ENCODE results near the gene RAB35. TPM values are rescaled to one million over a fixed set of nuclear protein-coding genes. Genes with fewer than 3 reads are reported as not detected.

RAB35 gene
- total RNA-seq, 1 experiment from 2014 or later, result 57.1 TPM

DNA sequence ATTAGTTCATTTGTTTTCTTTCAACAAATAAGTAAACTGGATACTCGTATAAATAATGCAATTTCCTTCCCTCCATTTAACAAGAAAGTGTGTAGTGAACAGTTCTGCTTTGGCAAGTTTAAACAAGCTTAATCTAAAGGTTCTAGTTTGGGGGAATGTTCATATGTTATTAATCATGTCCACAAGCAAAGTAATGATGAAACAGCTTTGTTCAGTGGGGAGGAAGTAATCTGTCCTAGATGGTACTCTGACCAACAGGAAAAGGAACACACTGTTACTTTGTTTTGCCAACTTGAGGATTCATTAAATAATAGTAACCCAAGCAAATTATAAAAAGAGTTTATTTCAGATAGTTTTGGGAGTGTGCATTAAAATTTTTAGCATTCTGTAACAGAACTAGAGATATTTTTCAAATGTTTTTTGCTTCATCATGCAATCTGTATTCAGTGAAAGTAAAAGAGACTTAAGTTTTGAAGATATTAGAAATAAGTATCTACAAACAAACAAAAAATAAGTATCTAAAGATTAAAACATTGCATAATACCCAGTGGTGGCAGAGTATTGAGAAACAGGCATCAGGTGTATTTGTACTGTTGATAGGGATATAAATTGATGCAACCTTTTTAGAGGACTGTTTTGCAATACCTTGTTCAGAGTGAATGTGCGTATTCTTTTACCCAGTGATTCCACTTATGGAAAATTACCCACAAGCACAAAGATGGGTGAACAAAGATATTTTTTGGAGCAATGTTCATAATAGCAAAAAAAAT, 61.1 kb downstream of the RAB35 start:
- Histone ChIP-seq H3K9me2 (ENCODE audit: insufficient read depth) (no peaks in the 10 kb centered on the region), H3K36me3 (ENCODE audit: control insufficient read depth in 1 of 2, insufficient read depth in 2 of 2, low read length in 2 of 2) (no peaks in the 10 kb centered on the region), H2AFZ (ENCODE audit: low read depth, low read length, poor library complexity, severe bottlenecking) (no peak overlapping the region), H3K4me1 (ENCODE audit: control insufficient read depth in 1 of 2, insufficient read depth in 2 of 2, low read length in 2 of 2) (no peaks in the 10 kb centered on the region), H4K20me1 (ENCODE audit: insufficient read depth) (no peaks in the 10 kb centered on the region), H3K4me3 (replicated peaks in 1 of 2; ENCODE audit: low read depth in 1 of 2, low read length in 2 of 2) (no peak overlapping the region), H3K9me3 (ENCODE audit: control insufficient read depth in 1 of 2, insufficient read depth in 1 of 2, low read depth in 1 of 2, low read length in 2 of 2) (no peaks in the 10 kb centered on the region), H3K4me2 (ENCODE audit: low read length) (no peak overlapping the region), H3K27me3 (ENCODE audit: insufficient read depth, low read length) (no peaks in the 10 kb centered on the region), H3K9ac (ENCODE audit: low read length) (no peak overlapping the region), H3K27ac (ENCODE audit: low read depth, low read length) (no peak overlapping the region), H3K79me2 (ENCODE audit: insufficient read depth, low read length) (no peaks in the 10 kb centered on the region)
- no peak for DNase-seq (ENCODE audit: low read depth, low spot score)
- ChIA-PET CTCF (no interaction called here), POLR2A (no interaction called here), RAD21 (ENCODE audit: low non-redundant PET in 1 of 2, low total read pairs in 2 of 2, uncharacterized antibody in 2 of 2, unreplicated experiment in 2 of 2) (no interaction called here)
- no TSS peak for BruUV-seq (replicated peaks)
- ATAC-seq, result no peak
- no peak for TF ChIP-seq ELF1 (IDR thresholded peaks at IDR 0.05; ENCODE audit: borderline replicate concordance, low read depth)
- no peak for TF ChIP-seq EGR1 (IDR thresholded peaks at IDR 0.05; ENCODE audit: low read depth)
- TF ChIP-seq SRF (IDR thresholded peaks at IDR 0.05; ENCODE audit: low read depth), result no peak
- TF ChIP-seq ZFX (IDR thresholded peaks at IDR 0.05), result no peak
- TF ChIP-seq SIN3A (IDR thresholded peaks at IDR 0.05; ENCODE audit: low read depth), result no peak
- TF ChIP-seq RAD21 (IDR thresholded peaks at IDR 0.05; ENCODE audit: low read depth), result no peak
- intact Hi-C loops (cut with micrococcal nuclease), result no loop called here

GRCh38 chr12:120054293-120054692, 62.3 kb downstream of the RAB35 start:
- BruUV-seq (replicated peaks), result no TSS peak
- H4K20me1 ChIP-seq (ENCODE audit: insufficient read depth), result no peaks in the 10 kb centered on the region
- H3K9me2 ChIP-seq (ENCODE audit: insufficient read depth), result no peaks in the 10 kb centered on the region
- H3K4me3 ChIP-seq (replicated peaks in 1 of 2; ENCODE audit: low read depth in 1 of 2, low read length in 2 of 2), result no peak overlapping the region
- DNase-seq (ENCODE audit: low read depth, low spot score) (no peak), ATAC-seq (no peak)
- TF ChIP-seq, protein P1, sequence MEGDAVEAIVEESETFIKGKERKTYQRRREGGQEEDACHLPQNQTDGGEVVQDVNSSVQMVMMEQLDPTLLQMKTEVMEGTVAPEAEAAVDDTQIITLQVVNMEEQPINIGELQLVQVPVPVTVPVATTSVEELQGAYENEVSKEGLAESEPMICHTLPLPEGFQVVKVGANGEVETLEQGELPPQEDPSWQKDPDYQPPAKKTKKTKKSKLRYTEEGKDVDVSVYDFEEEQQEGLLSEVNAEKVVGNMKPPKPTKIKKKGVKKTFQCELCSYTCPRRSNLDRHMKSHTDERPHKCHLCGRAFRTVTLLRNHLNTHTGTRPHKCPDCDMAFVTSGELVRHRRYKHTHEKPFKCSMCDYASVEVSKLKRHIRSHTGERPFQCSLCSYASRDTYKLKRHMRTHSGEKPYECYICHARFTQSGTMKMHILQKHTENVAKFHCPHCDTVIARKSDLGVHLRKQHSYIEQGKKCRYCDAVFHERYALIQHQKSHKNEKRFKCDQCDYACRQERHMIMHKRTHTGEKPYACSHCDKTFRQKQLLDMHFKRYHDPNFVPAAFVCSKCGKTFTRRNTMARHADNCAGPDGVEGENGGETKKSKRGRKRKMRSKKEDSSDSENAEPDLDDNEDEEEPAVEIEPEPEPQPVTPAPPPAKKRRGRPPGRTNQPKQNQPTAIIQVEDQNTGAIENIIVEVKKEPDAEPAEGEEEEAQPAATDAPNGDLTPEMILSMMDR (IDR thresholded peaks at IDR 0.05 in 2 of 3, conservative IDR thresholded peaks at IDR 0.05 in 1 of 3; ENCODE audit: borderline replicate concordance in 1 of 3, insufficient read depth in 1 of 3, low read depth in 2 of 3, low read length in 2 of 3), result no peak
- TF ChIP-seq EGR1 (IDR thresholded peaks at IDR 0.05; ENCODE audit: low read depth) (no peak), EZH2 (IDR thresholded peaks at IDR 0.05) (no peak), ZFX (IDR thresholded peaks at IDR 0.05) (no peak), CBX3 (IDR thresholded peaks at IDR 0.05; ENCODE audit: low read depth) (no peak), ELF1 (IDR thresholded peaks at IDR 0.05; ENCODE audit: borderline replicate concordance, low read depth) (no peak), SIN3A (IDR thresholded peaks at IDR 0.05; ENCODE audit: low read depth) (no peak), EZH2phosphoT487 (IDR thresholded peaks at IDR 0.05; ENCODE audit: borderline replicate concordance) (no peak), ZNF274 (IDR thresholded peaks at IDR 0.05; ENCODE audit: low read depth, low read length) (no peak), YY1 (IDR thresholded peaks at IDR 0.05; ENCODE audit: extremely low read depth, insufficient replicate concordance, low read depth, low read length) (no peak)
- TF ChIP-seq, protein P2, sequence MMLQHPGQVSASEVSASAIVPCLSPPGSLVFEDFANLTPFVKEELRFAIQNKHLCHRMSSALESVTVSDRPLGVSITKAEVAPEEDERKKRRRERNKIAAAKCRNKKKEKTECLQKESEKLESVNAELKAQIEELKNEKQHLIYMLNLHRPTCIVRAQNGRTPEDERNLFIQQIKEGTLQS (IDR thresholded peaks at IDR 0.05), result no peak
- TF ChIP-seq, protein P3, sequence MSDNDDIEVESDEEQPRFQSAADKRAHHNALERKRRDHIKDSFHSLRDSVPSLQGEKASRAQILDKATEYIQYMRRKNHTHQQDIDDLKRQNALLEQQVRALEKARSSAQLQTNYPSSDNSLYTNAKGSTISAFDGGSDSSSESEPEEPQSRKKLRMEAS (IDR thresholded peaks at IDR 0.05), result no peak
- no peak overlapping the region for H3K9ac ChIP-seq (ENCODE audit: low read length)
- no peaks in the 10 kb centered on the region for H3K36me3 ChIP-seq (ENCODE audit: control insufficient read depth in 1 of 2, insufficient read depth in 2 of 2, low read length in 2 of 2)
- H3K79me2 ChIP-seq (ENCODE audit: insufficient read depth, low read length), result no peaks in the 10 kb centered on the region
- no peaks in the 10 kb centered on the region for H3K9me3 ChIP-seq (ENCODE audit: control insufficient read depth in 1 of 2, insufficient read depth in 1 of 2, low read depth in 1 of 2, low read length in 2 of 2)
- intact Hi-C loops (cut with micrococcal nuclease), result no loop called here
- H3K27ac ChIP-seq (ENCODE audit: low read depth, low read length), result no peak overlapping the region
- RAD21 ChIA-PET (ENCODE audit: low non-redundant PET in 1 of 2, low total read pairs in 2 of 2, uncharacterized antibody in 2 of 2, unreplicated experiment in 2 of 2), result no interaction called here
- no peaks in the 10 kb centered on the region for H3K27me3 ChIP-seq (ENCODE audit: insufficient read depth, low read length)
- no peaks in the 10 kb centered on the region for H3K4me1 ChIP-seq (ENCODE audit: control insufficient read depth in 1 of 2, insufficient read depth in 2 of 2, low read length in 2 of 2)
- H3K4me2 ChIP-seq (ENCODE audit: low read length), result no peak overlapping the region
- POLR2A ChIA-PET, result no interaction called here
- H2AFZ ChIP-seq (ENCODE audit: low read depth, low read length, poor library complexity, severe bottlenecking), result no peak overlapping the region
- CTCF ChIA-PET, result no interaction called here
